HepG2 (cell line): ENCODE measurements around the gene CCL4L2.
"Not testable (repeated sequence)": the region's sequence is repeated elsewhere in the genome, so short reads cannot be mapped to it uniquely, and the experiment has no call there.

ENCODE experiments used
- CHD2 ChIP-seq: IDR thresholded peaks from 2 replicates; pipeline ENCODE4 v1.6.1; 2011; ENCODE audit warnings: low read depth, low read length, improper control_type of control experiment
- EP300 ChIP-seq, 3 experiments: sonication (generic) in 1 of 3; formaldehyde crosslinking in 1 of 3; IDR thresholded peaks; 2 replicates each; pipeline versions ENCODE4 v1.5.1 to v1.6.1; 2011 to 2020; ENCODE audit warnings: low read depth in 2 of 3, low read length in 2 of 3, borderline replicate concordance in 1 of 3, improper control_type of control experiment in 1 of 3, mild to moderate bottlenecking in 1 of 3, missing genetic modification reagents in 1 of 3, moderate library complexity in 1 of 3
- HDAC1 ChIP-seq: sonication (generic); formaldehyde crosslinking; IDR thresholded peaks from 2 replicates; pipeline ENCODE4 v1.5.1; 2020; ENCODE audit warnings: mild to moderate bottlenecking, missing genetic modification reagents
- SRSF9 ChIP-seq: fragments of 200-400 bp; formaldehyde crosslinking; IDR thresholded peaks from 2 replicates; pipeline ENCODE4 v1.6.1; 2018; ENCODE audit warnings: borderline replicate concordance, mild to moderate bottlenecking, low read depth, low read length; ENCODE audit not compliant: insufficient read depth, poor library complexity, severe bottlenecking
- ZBTB43 ChIP-seq: sonication (generic); formaldehyde crosslinking; conservative IDR thresholded peaks from 2 replicates; pipeline ENCODE4 v1.4.0; 2020; ENCODE audit warnings: missing genetic modification reagents
- ZFX ChIP-seq: sonication (generic); formaldehyde crosslinking; IDR thresholded peaks from 2 replicates; pipeline ENCODE4 v1.4.0; 2020; ENCODE audit warnings: mild to moderate bottlenecking, low read depth, missing genetic modification reagents, moderate library complexity
- ZNF234 ChIP-seq: sonication (generic); formaldehyde crosslinking; conservative IDR thresholded peaks from 2 replicates; pipeline ENCODE4 v1.5.1; 2020; ENCODE audit warnings: mild to moderate bottlenecking, missing genetic modification reagents
- ZNF589 ChIP-seq: sonication (generic); formaldehyde crosslinking; conservative IDR thresholded peaks from 2 replicates; pipeline ENCODE4 v1.8.0; 2022; ENCODE audit warnings: mild to moderate bottlenecking, moderate library complexity, missing genetic modification reagents
- ZNF629 ChIP-seq: sonication (generic); formaldehyde crosslinking; conservative IDR thresholded peaks from 2 replicates; pipeline ENCODE4 v1.5.0; 2020; ENCODE audit warnings: missing genetic modification reagents
- ZSCAN30 ChIP-seq: sonication (generic); formaldehyde crosslinking; IDR thresholded peaks from 2 replicates; pipeline ENCODE4 v1.5.0; 2020; ENCODE audit warnings: mild to moderate bottlenecking, missing genetic modification reagents
- TF ChIP-seq, protein P1 (sequence below): sonication (generic); formaldehyde crosslinking; IDR thresholded peaks from 2 replicates; pipeline ENCODE4 v1.5.0; 2020; ENCODE audit warnings: mild to moderate bottlenecking, missing genetic modification reagents, moderate library complexity
- TF ChIP-seq, protein P2 (sequence below): sonication (generic); formaldehyde crosslinking; IDR thresholded peaks from 2 replicates; pipeline ENCODE4 v1.5.1; 2020; ENCODE audit warnings: missing genetic modification reagents, mild to moderate bottlenecking, borderline replicate concordance

DNA sequence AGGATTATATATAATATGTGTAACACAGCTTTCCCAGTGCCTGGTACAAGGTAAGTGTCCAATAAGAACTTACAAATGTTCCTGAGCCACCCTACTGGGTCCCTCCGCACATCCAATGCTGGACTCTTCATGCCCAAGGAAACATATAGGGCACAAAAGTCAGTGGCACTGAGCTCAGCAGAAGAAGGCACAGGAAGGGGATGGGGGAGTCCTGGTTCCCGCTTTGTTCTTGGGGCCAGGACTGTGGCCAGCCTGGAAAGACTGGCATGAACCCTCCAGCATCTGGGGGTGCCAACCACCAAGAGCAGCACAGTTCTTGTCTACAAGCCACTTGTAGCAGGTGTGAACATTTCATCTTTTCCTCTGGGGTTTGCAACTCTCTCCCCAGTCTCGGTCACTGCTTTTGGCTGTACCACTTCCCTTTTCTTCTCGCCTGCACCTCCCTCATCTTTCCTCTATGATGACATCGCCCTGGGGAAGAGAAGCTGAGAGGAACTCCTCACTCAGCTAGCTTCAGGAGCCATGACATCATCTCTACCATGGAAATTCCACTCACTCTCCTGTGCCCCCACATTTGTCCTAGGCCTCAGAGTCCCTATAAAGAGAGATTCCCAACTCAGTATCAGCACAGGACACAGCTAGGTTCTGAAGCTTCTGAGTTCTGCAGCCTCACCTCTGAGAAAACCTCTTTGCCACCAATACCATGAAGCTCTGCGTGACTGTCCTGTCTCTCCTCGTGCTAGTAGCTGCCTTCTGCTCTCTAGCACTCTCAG, at the start of gene CCL4L2:
- TF ChIP-seq ZFX (CRISPR knock-in tag); EP300 (IDR thresholded peaks at IDR 0.05; ENCODE audit: low read depth in 2 of 2, low read length in 2 of 2); EP300 (CRISPR knock-in tag; IDR thresholded peaks at IDR 0.05; ENCODE audit: borderline replicate concordance); ZNF629; ZNF234; CHD2; ZBTB43 (CRISPR knock-in tag); ZNF589 (CRISPR knock-in tag); ZSCAN30 (CRISPR knock-in tag); SRSF9; HDAC1: not testable (repeated sequence)
- TF ChIP-seq, protein P1, sequence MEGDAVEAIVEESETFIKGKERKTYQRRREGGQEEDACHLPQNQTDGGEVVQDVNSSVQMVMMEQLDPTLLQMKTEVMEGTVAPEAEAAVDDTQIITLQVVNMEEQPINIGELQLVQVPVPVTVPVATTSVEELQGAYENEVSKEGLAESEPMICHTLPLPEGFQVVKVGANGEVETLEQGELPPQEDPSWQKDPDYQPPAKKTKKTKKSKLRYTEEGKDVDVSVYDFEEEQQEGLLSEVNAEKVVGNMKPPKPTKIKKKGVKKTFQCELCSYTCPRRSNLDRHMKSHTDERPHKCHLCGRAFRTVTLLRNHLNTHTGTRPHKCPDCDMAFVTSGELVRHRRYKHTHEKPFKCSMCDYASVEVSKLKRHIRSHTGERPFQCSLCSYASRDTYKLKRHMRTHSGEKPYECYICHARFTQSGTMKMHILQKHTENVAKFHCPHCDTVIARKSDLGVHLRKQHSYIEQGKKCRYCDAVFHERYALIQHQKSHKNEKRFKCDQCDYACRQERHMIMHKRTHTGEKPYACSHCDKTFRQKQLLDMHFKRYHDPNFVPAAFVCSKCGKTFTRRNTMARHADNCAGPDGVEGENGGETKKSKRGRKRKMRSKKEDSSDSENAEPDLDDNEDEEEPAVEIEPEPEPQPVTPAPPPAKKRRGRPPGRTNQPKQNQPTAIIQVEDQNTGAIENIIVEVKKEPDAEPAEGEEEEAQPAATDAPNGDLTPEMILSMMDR (CRISPR knock-in tag): not testable (repeated sequence)
- TF ChIP-seq, protein P2, sequence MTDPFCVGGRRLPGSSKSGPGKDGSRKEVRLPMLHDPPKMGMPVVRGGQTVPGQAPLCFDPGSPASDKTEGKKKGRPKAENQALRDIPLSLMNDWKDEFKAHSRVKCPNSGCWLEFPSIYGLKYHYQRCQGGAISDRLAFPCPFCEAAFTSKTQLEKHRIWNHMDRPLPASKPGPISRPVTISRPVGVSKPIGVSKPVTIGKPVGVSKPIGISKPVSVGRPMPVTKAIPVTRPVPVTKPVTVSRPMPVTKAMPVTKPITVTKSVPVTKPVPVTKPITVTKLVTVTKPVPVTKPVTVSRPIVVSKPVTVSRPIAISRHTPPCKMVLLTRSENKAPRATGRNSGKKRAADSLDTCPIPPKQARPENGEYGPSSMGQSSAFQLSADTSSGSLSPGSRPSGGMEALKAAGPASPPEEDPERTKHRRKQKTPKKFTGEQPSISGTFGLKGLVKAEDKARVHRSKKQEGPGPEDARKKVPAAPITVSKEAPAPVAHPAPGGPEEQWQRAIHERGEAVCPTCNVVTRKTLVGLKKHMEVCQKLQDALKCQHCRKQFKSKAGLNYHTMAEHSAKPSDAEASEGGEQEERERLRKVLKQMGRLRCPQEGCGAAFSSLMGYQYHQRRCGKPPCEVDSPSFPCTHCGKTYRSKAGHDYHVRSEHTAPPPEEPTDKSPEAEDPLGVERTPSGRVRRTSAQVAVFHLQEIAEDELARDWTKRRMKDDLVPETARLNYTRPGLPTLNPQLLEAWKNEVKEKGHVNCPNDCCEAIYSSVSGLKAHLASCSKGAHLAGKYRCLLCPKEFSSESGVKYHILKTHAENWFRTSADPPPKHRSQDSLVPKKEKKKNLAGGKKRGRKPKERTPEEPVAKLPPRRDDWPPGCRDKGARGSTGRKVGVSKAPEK: not testable (repeated sequence)
